ENCODE data around the gene KCNQ2.

DNA sequence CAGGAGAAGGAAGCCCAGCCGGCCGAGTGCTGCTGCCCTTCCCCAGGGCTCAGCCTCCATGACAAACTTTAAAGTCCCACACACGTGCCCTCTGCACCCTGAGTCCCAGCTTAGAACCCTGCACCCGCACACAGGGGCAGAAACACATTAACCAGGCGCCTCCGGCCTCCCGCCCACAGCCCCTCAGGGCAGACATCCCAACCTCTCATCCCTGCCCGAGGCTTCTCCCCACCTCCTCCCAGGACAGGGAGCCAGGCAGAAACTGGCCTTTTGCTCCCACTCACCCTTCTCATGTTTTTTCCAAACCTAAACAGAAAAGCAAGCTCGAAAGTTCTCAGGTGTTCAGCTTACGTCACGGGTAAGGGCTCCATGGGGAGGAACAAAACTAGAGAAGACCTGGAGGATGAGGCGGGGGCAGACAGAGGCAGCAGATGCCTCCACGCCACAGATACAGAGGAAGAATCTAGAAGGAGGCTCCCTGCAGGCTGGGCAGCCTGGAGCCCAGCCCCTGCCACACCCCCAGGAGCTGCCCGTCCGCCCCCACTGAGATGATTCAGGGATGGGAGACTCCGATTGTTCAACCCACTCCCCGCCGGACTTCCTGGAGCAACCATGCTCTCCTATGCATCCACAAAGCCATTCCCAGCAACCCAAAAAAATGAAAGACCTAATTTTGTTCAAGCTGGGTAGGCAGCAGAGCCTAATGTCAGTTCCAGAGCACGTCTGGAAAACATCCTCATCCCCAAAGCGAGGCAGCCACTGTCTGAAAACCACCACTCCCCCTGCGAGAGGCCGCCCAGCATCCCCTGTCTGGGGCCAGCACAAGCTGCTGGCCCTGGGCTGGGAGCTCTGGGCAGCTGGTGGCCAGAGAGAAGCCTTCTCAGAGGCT, 8.8 kb downstream of the KCNQ2 start:
- TF ChIP-seq, protein P1, sequence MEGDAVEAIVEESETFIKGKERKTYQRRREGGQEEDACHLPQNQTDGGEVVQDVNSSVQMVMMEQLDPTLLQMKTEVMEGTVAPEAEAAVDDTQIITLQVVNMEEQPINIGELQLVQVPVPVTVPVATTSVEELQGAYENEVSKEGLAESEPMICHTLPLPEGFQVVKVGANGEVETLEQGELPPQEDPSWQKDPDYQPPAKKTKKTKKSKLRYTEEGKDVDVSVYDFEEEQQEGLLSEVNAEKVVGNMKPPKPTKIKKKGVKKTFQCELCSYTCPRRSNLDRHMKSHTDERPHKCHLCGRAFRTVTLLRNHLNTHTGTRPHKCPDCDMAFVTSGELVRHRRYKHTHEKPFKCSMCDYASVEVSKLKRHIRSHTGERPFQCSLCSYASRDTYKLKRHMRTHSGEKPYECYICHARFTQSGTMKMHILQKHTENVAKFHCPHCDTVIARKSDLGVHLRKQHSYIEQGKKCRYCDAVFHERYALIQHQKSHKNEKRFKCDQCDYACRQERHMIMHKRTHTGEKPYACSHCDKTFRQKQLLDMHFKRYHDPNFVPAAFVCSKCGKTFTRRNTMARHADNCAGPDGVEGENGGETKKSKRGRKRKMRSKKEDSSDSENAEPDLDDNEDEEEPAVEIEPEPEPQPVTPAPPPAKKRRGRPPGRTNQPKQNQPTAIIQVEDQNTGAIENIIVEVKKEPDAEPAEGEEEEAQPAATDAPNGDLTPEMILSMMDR (IDR thresholded peaks at IDR 0.05): no peak
- no peak for TF ChIP-seq EZH2phosphoT487 (IDR thresholded peaks at IDR 0.05)
